Prostate gland (tissue), 2 donors: Measurements from ENCODE around the gene ADAM11. TPM values are rescaled to one million over a fixed set of nuclear protein-coding genes. Genes with fewer than 3 reads are reported as not detected.
A peak's percentile ranks its signal among the peaks of the same experiment; 100 is the strongest.

ENCODE experiments used
- DNase-seq: peaks from one replicate; pipeline ENCODE4 v3.0.0-alpha.2; 2019; ENCODE audit warnings: low spot score
- H3K27ac ChIP-seq, 2 donors: fragments of 200-600 bp; sonication (generic); 2 replicates each; pipeline ENCODE4 v1.5.1; 2017 to 2019
- H3K27me3 ChIP-seq: fragments of 200-600 bp; sonication (generic); replicated peaks from 2 replicates; pipeline ENCODE4 v1.5.1; 2019; ENCODE audit not compliant: insufficient read depth
- H3K36me3 ChIP-seq, 2 donors: fragments of 200-600 bp; sonication (generic); 1 replicate in 1 of 2; 2 replicates in 1 of 2; pipeline versions ENCODE4 v1.5.1 to v1.8.1; 2017 to 2019
- H3K4me1 ChIP-seq: fragments of 200-600 bp; sonication (generic); replicated peaks from 2 replicates; pipeline ENCODE4 v1.5.1; 2019
- H3K4me3 ChIP-seq, 2 donors: fragments of 200-600 bp; sonication (generic); 2 replicates each; pipeline ENCODE4 v1.5.1; 2017 to 2019
- H3K9me3 ChIP-seq: fragments of 200-600 bp; sonication (generic); 2 replicates; pipeline ENCODE4 v1.5.1; 2017
- POLR2A ChIP-seq: fragments of 450-650 bp; IDR thresholded peaks from one replicate; pipeline ENCODE4 v1.6.1; 2016; ENCODE audit warnings: antibody characterized with exemption, mild to moderate bottlenecking
- POLR2AphosphoS5 ChIP-seq: sonication (generic); formaldehyde crosslinking; IDR thresholded peaks from one replicate; pipeline ENCODE4 v1.6.1; 2017; ENCODE audit warnings: antibody characterized with exemption
- WGBS: methylation state at CpG from one replicate; pipeline ENCODE4 v1.1.5; 2018; 5-methylcytosine and 5-hydroxymethylcytosine counted together
- intact Hi-C: fragments of 100-400 bp; cut with DNase I; formaldehyde crosslinking; loops from one replicate; pipeline ENCODE4 v1.14.2; 2022
- total RNA-seq, 2 donors: library from RNA; depleted of rRNA; stranded (reverse); fragments of >200 nt; gene quantifications; one replicate each; pipeline ENCODE4 v1.1.0, GENCODE V29; 2016
- TF ChIP-seq, protein P1 (sequence below), 4 experiments: fragments of 200-600 bp in 2 of 4; fragments of 450-650 bp in 2 of 4; sonication (generic) in 2 of 4; IDR thresholded peaks; 1 replicate in 3 of 4; 2 replicates in 1 of 4; pipeline ENCODE4 v1.5.1; 2016 to 2019; ENCODE audit warnings: antibody characterized with exemption in 4 of 4, mild to moderate bottlenecking in 2 of 4, moderate library complexity in 2 of 4

Gene ADAM11
- total RNA-seq, 2 donors from 2014 or later: 0.64 to 3.5 TPM

DNA sequence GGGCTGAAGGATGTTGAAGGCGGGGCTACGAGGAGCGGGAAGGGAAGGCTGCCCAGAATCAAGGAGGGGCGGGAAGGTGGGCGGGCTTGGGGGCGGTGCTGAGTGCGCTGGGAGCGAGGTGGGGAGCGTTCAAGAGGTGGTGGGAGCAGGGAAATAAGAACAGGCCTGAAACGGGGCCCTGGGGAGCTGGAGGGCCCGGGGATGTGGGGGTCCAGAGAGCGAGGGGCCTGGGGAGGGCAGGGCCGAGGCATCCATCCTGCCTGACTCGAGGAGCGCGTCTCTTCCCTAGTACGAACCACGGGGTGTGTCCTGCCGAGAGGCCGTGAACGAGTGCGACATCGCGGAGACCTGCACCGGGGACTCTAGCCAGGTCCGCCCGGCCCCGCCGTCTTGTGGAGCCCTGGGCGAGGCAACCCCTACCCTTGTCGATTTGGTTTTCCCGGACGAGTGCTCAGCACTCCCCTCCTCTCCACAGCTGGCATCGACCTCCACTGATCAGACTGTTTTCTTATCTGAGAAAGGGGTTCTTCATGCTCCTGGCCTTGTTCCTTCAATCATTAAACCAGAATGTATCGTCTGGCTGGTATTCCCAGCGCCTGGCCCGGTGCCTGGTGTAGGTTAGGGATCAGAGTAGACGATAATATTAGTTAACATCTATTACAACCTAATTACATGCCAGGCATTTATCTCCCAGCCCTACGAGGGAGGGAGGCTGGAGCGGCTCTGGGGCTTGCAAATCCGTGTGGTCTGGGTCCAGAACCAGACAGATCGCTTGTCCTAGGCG, 17.2 kb downstream of the ADAM11 start:
- intact Hi-C loops: loop anchor here (5.0 kb wide), 2 partner anchors 246 to 356 kb away; partner anchors contain the start of gene PLCD3
- Histone ChIP-seq H3K9me3 (no peaks in the 10 kb centered on the region), H3K36me3 (no peaks in the 10 kb centered on the region), H3K27me3 (no peaks in the 10 kb centered on the region), H3K27ac (peak overlapping the region; percentile 61 to 77), H3K4me3 (peak overlapping the region; percentile 36 to 51), H3K4me1 (no peaks in the 10 kb centered on the region)
- WGBS: 8% methylated on average over 42 of the region's 43 CpGs
- TF ChIP-seq, protein P1, sequence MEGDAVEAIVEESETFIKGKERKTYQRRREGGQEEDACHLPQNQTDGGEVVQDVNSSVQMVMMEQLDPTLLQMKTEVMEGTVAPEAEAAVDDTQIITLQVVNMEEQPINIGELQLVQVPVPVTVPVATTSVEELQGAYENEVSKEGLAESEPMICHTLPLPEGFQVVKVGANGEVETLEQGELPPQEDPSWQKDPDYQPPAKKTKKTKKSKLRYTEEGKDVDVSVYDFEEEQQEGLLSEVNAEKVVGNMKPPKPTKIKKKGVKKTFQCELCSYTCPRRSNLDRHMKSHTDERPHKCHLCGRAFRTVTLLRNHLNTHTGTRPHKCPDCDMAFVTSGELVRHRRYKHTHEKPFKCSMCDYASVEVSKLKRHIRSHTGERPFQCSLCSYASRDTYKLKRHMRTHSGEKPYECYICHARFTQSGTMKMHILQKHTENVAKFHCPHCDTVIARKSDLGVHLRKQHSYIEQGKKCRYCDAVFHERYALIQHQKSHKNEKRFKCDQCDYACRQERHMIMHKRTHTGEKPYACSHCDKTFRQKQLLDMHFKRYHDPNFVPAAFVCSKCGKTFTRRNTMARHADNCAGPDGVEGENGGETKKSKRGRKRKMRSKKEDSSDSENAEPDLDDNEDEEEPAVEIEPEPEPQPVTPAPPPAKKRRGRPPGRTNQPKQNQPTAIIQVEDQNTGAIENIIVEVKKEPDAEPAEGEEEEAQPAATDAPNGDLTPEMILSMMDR (IDR thresholded peaks at IDR 0.05): no peak
- no peak for TF ChIP-seq POLR2AphosphoS5
- no peak for TF ChIP-seq POLR2A
- no peak for DNase-seq

DNA sequence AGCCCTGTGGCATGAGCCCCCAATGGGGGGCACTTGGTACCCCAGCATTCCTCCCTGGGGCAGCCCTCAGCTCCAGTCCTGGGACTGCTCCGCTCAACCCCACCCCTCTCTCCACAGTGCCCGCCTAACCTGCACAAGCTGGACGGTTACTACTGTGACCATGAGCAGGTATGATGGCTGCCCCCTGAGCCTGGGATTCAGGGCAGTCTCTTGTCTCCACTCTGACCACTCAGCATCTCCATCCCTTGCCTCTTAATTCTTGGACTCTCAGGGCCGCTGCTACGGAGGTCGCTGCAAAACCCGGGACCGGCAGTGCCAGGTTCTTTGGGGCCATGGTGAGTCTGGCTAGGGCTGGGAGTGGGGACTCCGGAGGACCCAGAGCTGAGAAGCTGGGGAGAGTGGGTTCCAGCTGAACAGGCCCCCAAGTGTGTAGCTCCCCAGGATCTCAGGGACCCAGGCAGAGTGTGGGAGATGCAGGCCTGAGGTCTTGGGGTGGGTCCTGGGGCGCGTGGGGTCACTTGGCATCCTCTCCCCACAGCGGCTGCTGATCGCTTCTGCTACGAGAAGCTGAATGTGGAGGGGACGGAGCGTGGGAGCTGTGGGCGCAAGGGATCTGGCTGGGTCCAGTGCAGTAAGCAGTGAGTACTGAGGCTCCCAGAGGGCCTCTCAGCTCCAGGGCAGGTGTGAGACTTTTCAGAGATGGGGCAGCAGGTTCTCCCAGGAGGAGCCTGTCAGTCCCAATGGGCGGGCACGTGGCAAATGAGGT, 18.0 kb downstream of the ADAM11 start:
- H3K4me1 ChIP-seq: no peaks in the 10 kb centered on the region
- H3K4me3 ChIP-seq: no peak overlapping the region
- DNase-seq: no peak
- H3K27me3 ChIP-seq: no peaks in the 10 kb centered on the region
- no peak overlapping the region for H3K27ac ChIP-seq
- TF ChIP-seq, protein P1 (IDR thresholded peaks at IDR 0.05): no peak
- no peak for TF ChIP-seq POLR2A
- no peak for TF ChIP-seq POLR2AphosphoS5
- WGBS: 84% methylated on average over 19 of the region's 19 CpGs
- no peaks in the 10 kb centered on the region for H3K9me3 ChIP-seq
- H3K36me3 ChIP-seq: no peaks in the 10 kb centered on the region
- intact Hi-C loops: loop anchor here (5.0 kb wide), 2 partner anchors 245 to 355 kb away; partner anchors contain the start of gene PLCD3

DNA sequence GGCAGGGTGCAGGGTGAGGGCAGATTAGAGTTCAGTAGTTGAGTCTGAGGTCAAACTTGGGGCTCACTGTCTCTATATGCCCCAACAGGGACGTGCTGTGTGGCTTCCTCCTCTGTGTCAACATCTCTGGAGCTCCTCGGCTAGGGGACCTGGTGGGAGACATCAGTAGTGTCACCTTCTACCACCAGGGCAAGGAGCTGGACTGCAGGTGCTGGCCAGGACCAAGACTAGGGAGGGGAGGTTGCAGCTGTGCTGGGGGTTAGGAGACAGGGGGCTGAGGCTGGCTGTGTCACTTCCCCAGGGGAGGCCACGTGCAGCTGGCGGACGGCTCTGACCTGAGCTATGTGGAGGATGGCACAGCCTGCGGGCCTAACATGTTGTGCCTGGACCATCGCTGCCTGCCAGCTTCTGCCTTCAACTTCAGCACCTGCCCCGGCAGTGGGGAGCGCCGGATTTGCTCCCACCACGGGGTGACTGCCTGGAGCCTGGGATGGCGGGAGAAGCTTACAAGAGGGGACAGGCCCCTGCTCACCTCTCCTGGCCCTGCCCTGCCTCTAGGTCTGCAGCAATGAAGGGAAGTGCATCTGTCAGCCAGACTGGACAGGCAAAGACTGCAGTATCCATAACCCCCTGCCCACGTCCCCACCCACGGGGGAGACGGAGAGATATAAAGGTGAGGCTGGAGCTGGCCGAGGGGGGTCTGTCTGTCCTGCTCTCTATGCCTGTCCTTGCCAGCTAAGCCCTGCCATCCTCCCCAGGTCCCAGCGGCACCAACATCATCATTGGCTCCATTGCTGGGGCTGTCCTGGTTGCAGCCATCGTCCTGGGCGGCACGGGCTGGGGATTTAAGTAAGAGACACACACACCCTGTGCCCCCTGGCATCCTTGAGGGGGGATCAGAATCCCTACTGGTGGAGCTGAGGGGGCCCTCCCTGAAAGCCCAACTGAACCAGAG, 18.9 kb downstream of the ADAM11 start:
- TF ChIP-seq, protein P1 (IDR thresholded peaks at IDR 0.05): no peak
- TF ChIP-seq POLR2AphosphoS5 (no peak), POLR2A (no peak)
- Histone ChIP-seq H3K9me3 (no peaks in the 10 kb centered on the region), H3K4me3 (no peak overlapping the region), H3K36me3 (no peaks in the 10 kb centered on the region), H3K4me1 (no peaks in the 10 kb centered on the region), H3K27me3 (no peaks in the 10 kb centered on the region), H3K27ac (no peak overlapping the region)
- DNase-seq: no peak
- intact Hi-C loops: loop anchor here (2.0 to 5.0 kb wide), 3 partner anchors 95 to 355 kb away; partner anchors contain the start of gene PLCD3
- 83% methylated on average over 18 of the region's 20 CpGs for WGBS

DNA sequence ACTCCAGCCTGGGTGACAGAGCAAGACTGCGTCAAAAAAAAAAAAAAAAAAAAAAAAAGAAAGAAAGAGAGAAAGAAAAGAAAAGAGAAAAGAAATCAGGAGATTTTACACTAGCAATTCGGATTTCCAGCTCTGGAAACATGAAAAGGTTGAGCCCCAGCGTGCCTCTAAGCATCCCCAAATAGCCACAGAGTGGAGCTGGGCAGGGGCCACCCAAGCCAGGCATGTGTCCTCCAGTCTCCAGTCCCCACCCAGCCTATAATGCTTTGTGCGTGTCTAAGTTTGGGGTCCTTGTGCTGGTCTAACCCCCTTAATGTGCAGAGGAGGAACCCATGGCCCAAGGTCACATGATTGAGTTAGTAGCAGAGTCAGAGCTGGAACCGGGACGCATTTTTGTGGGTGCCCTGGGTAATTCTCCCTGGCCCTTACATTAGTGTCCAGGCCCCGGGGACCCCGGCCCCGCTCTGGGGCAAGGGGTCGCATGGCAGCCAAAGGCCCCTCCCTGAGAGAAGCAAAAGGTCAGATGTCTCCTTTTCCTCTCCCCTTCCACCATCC, 19.9 kb downstream of the ADAM11 start:
- peak overlapping the region in 1 of 2 donors; percentile 49 for H3K27ac ChIP-seq

More for the DNA sequence above, 19.9 kb downstream of the ADAM11 start:
- Histone ChIP-seq H3K4me3 (peak overlapping the region in 1 of 2 donors; percentile 33), H3K9me3 (no peaks in the 10 kb centered on the region), H3K36me3 (no peaks in the 10 kb centered on the region), H3K4me1 (no peaks in the 10 kb centered on the region), H3K27me3 (no peaks in the 10 kb centered on the region)
- WGBS: 38% methylated on average over 10 of the region's 10 CpGs
- DNase-seq: no peak
- TF ChIP-seq, protein P1 (IDR thresholded peaks at IDR 0.05): no peak
- TF ChIP-seq POLR2A (no peak), POLR2AphosphoS5 (no peak)
- intact Hi-C loops: loop anchor here (2.0 to 5.0 kb wide), 3 partner anchors 94 to 354 kb away; partner anchors contain the start of gene PLCD3
